Osteoblast (primary cell): Measurements from ENCODE around the gene PLXDC2. TPM values are rescaled to one million over a fixed set of nuclear protein-coding genes. Genes with fewer than 3 reads are reported as not detected.

Source experiments
- DNase-seq: peaks from one replicate; pipeline ENCODE4 v3.0.0; 2011; ENCODE audit warnings: low spot score, mixed read lengths; ENCODE audit not compliant: insufficient read length; ENCODE audit errors: missing footprints
- H2AFZ ChIP-seq: 2 replicates; pipeline ENCODE4 v1.6.0; 2011; ENCODE audit warnings: mild to moderate bottlenecking, low read length
- H3K27ac ChIP-seq: 2 replicates; pipeline ENCODE4 v1.5.1; 2011; ENCODE audit warnings: mild to moderate bottlenecking, low read depth, low read length, moderate library complexity
- H3K27me3 ChIP-seq: 2 replicates; pipeline ENCODE4 v1.6.0; 2012; ENCODE audit warnings: mild to moderate bottlenecking, control low read depth, inconsistent platforms, low read length, moderate library complexity; ENCODE audit not compliant: insufficient read depth
- H3K36me3 ChIP-seq: 2 replicates; pipeline ENCODE4 v1.5.1; 2011; ENCODE audit warnings: mild to moderate bottlenecking, low read length, control low read depth, moderate library complexity; ENCODE audit not compliant: insufficient read depth
- H3K4me1 ChIP-seq: 2 replicates; pipeline ENCODE4 v1.5.1; 2011; ENCODE audit warnings: mild to moderate bottlenecking, low read length, control low read depth, moderate library complexity; ENCODE audit not compliant: insufficient read depth
- H3K4me2 ChIP-seq: 2 replicates; pipeline ENCODE4 v1.6.0; 2011; ENCODE audit warnings: mild to moderate bottlenecking, low read length; ENCODE audit not compliant: insufficient read depth
- H3K4me3 ChIP-seq: fragments of 200-600 bp; sonication (generic); 3 replicates; pipeline ENCODE4 v1.5.1; 2012; ENCODE audit warnings: mild to moderate bottlenecking, low read length, inconsistent platforms; ENCODE audit not compliant: insufficient read depth
- H3K79me2 ChIP-seq: 2 replicates; pipeline ENCODE4 v1.6.0; 2012; ENCODE audit warnings: mild to moderate bottlenecking, low read length, control low read depth, inconsistent platforms; ENCODE audit not compliant: insufficient read depth
- H3K9me3 ChIP-seq: 2 replicates; pipeline ENCODE4 v1.5.1; 2011; ENCODE audit warnings: low read depth, low read length, control low read depth
- H4K20me1 ChIP-seq: 2 replicates; pipeline ENCODE4 v1.6.0; 2012; ENCODE audit warnings: mild to moderate bottlenecking, low read length, control low read depth; ENCODE audit not compliant: insufficient read depth
- total RNA-seq: library from RNA; depleted of rRNA; stranded (reverse); fragments of >200 nt; gene quantifications from 2 replicates; pipeline ENCODE4 v1.2.3, GENCODE V29; 2012
- TF ChIP-seq, protein P1 (sequence below): IDR thresholded peaks from 2 replicates; pipeline ENCODE4 v1.5.1; 2011; ENCODE audit warnings: mild to moderate bottlenecking, low read depth, low read length, moderate library complexity; ENCODE audit errors: extremely low read depth

PLXDC2 gene
- total RNA-seq, 1 donor, result 63.3 TPM

DNA sequence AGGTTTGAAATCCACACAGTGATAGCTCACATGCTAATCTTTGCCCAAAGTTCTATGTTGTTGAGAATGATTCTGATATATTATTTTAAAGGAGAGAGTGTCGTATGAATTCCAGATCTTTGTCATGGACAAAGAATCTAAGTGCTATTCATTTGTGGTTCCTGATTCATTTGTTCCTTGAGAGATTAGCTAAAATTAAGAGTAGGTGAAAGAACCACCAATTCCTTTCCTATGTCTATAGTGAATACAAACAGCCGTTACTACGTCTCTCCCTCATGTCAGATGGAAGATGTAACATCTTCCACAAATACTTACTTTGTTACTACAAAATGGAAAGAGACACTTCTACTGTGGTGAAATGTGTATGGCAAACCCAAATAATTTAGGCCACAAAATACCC is 3.3 kb upstream of the PLXDC2 start:
- H4K20me1 ChIP-seq, result no peaks in the 10 kb centered on the region
- no peaks in the 10 kb centered on the region for H3K9me3 ChIP-seq
- no peak overlapping the region for H3K27ac ChIP-seq
- H3K4me1 ChIP-seq, result peaks cover 7% of the 10 kb centered on the region
- TF ChIP-seq, protein P1, sequence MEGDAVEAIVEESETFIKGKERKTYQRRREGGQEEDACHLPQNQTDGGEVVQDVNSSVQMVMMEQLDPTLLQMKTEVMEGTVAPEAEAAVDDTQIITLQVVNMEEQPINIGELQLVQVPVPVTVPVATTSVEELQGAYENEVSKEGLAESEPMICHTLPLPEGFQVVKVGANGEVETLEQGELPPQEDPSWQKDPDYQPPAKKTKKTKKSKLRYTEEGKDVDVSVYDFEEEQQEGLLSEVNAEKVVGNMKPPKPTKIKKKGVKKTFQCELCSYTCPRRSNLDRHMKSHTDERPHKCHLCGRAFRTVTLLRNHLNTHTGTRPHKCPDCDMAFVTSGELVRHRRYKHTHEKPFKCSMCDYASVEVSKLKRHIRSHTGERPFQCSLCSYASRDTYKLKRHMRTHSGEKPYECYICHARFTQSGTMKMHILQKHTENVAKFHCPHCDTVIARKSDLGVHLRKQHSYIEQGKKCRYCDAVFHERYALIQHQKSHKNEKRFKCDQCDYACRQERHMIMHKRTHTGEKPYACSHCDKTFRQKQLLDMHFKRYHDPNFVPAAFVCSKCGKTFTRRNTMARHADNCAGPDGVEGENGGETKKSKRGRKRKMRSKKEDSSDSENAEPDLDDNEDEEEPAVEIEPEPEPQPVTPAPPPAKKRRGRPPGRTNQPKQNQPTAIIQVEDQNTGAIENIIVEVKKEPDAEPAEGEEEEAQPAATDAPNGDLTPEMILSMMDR, result no peak
- H3K79me2 ChIP-seq, result no peaks in the 10 kb centered on the region
- no peak overlapping the region for H3K4me3 ChIP-seq
- no peak overlapping the region for H2AFZ ChIP-seq
- H3K36me3 ChIP-seq, result no peaks in the 10 kb centered on the region
- H3K27me3 ChIP-seq, result peaks cover 26% of the 10 kb centered on the region
- H3K4me2 ChIP-seq, result no peak overlapping the region
- no peak for DNase-seq

DNA sequence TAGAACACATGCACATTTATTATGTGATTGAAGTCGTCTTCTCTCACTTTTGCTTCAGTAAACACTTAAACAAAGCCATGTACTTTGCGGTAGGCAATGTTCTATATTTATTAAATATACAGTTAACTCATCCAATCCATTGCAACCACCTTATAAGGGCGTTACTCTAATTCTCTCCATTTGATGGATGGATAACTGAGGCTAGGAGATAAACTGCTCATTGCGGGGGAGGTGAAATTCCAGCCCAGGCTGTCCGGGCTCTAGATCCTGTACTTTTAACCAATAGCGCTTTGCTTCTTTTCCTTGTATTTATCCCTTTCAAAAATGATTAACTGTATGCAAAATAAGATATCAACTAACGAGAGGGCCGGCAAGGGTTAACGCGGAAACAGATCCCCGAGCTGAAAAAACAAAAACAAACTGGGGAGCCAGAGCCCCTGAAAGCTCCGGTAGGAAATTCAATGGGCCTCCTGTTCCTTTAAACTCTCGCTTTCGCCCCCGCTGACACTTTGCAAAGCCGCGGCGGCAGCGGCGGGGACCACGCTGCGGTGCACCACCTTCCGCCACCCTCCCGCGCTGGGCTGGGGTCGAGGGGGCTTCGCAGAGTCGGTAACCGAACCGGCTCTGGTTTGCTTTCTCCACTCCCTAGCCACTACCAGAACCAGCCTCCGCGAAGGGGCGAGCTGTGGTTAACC is 1.0 kb upstream of the PLXDC2 start:
- H3K27me3 ChIP-seq, result peaks cover 33% of the 10 kb centered on the region
- no peak overlapping the region for H3K27ac ChIP-seq
- H3K4me3 ChIP-seq, result peak overlapping the region; percentile 81
- H4K20me1 ChIP-seq, result no peaks in the 10 kb centered on the region
- H2AFZ ChIP-seq, result peak overlapping the region; percentile 73
- no peaks in the 10 kb centered on the region for H3K9me3 ChIP-seq
- H3K36me3 ChIP-seq, result no peaks in the 10 kb centered on the region
- peak overlapping the region; percentile 92 for H3K4me2 ChIP-seq
- no peaks in the 10 kb centered on the region for H3K79me2 ChIP-seq
- no peak for DNase-seq
- TF ChIP-seq, protein P1, result no peak
- H3K4me1 ChIP-seq, result peaks cover 7% of the 10 kb centered on the region

GRCh38 chr10:19815731-19816410 is 361 bp upstream of the PLXDC2 start:
- Histone ChIP-seq H3K4me3 (peak overlapping the region; percentile 81), H3K27me3 (peaks cover 33% of the 10 kb centered on the region), H4K20me1 (no peaks in the 10 kb centered on the region), H3K79me2 (no peaks in the 10 kb centered on the region), H3K9me3 (no peaks in the 10 kb centered on the region), H3K27ac (no peak overlapping the region), H3K4me1 (peaks cover 7% of the 10 kb centered on the region), H2AFZ (peak overlapping the region; percentile 85), H3K4me2 (peak overlapping the region; percentile 92), H3K36me3 (no peaks in the 10 kb centered on the region)
- TF ChIP-seq, protein P1, result no peak
- DNase-seq, result peak; percentile 79

GRCh38 chr10:19817231-19817933 is 1.1 kb downstream of the PLXDC2 start:
- peak overlapping the region; percentile 81 for H3K4me3 ChIP-seq
- no peaks in the 10 kb centered on the region for H4K20me1 ChIP-seq
- peak; percentile 54 for DNase-seq
- H3K4me2 ChIP-seq, result peak overlapping the region; percentile 92
- H3K9me3 ChIP-seq, result no peaks in the 10 kb centered on the region
- H3K27ac ChIP-seq, result no peak overlapping the region
- H3K36me3 ChIP-seq, result no peaks in the 10 kb centered on the region
- peaks cover 33% of the 10 kb centered on the region for H3K27me3 ChIP-seq
- no peaks in the 10 kb centered on the region for H3K79me2 ChIP-seq
- TF ChIP-seq, protein P1, result no peak
- H3K4me1 ChIP-seq, result peaks cover 7% of the 10 kb centered on the region
- peak overlapping the region; percentile 85 for H2AFZ ChIP-seq
